IMR-90 (cell line): ENCODE measurements around the gene FAM180A. TPM values are rescaled to one million over a fixed set of nuclear protein-coding genes. Genes with fewer than 3 reads are reported as not detected.

Experiments
- ATAC-seq: fragments of 200-7000 bp; cut with Tn5 transposase; 2 replicates; pipeline ENCODE4 v1.9.1; 2020; ENCODE audit warnings: low read depth, mild to moderate bottlenecking, moderate library complexity
- BruUV-seq: library from RNA; stranded (reverse); fragments of 400-500 nt; replicated peaks from 2 replicates; lab custom pipeline; 2021; lab: Mats Ljungman, UMichigan
- CTCF ChIA-PET: fragments of 300-600 bp; formaldehyde crosslinking; extraction: SDS; loops from one replicate; lab custom pipeline; 2021; ENCODE audit warnings: antibody characterized with exemption; lab: Yijun Ruan, JAX
- POLR2A ChIA-PET: fragments of 300-600 bp; sonication (Branson Sonifier 250); formaldehyde crosslinking; loops from one replicate; lab custom pipeline; 2022; ENCODE audit warnings: antibody characterized with exemption; ENCODE audit not compliant: unreplicated experiment; lab: Charles Lee
- DNase-seq: peaks from one replicate; pipeline ENCODE4 v3.0.0; 2013
- H2AFZ ChIP-seq: replicated peaks from 2 replicates; pipeline ENCODE3; 2013; ENCODE audit warnings: low read length, mild to moderate bottlenecking; ENCODE audit not compliant: poor library complexity
- H2AK5ac ChIP-seq: 2 replicates; pipeline ENCODE4 v1.6.1; 2013; ENCODE audit warnings: low read depth, low read length, inconsistent platforms
- H2AK9ac ChIP-seq: replicated peaks from 2 replicates; pipeline ENCODE3; 2013; ENCODE audit warnings: mild to moderate bottlenecking, low read depth, low read length, moderate library complexity; ENCODE audit not compliant: poor library complexity
- H2BK120ac ChIP-seq: 2 replicates; pipeline ENCODE4 v1.6.1; 2013; ENCODE audit warnings: low read depth, low read length, inconsistent platforms
- H2BK15ac ChIP-seq: 3 replicates; pipeline ENCODE4 v1.6.1; 2013; ENCODE audit warnings: low read depth, low read length, inconsistent platforms
- H2BK20ac ChIP-seq: 2 replicates; pipeline ENCODE4 v1.6.1; 2013; ENCODE audit warnings: low read depth, mild to moderate bottlenecking, inconsistent platforms, low read length, moderate library complexity
- H2BK5ac ChIP-seq: 2 replicates; pipeline ENCODE4 v1.6.1; 2013; ENCODE audit warnings: mild to moderate bottlenecking, low read depth, low read length, inconsistent platforms; ENCODE audit not compliant: poor library complexity, severe bottlenecking
- H3K14ac ChIP-seq: replicated peaks from 2 replicates; pipeline ENCODE4 v1.6.1; 2013; ENCODE audit warnings: low read depth, low read length, inconsistent platforms
- H3K18ac ChIP-seq: 2 replicates; pipeline ENCODE4 v1.6.1; 2013; ENCODE audit warnings: low read depth, low read length, control low read depth
- H3K23ac ChIP-seq: 2 replicates; pipeline ENCODE4 v1.6.1; 2013; ENCODE audit warnings: low read depth, low read length, inconsistent platforms
- H3K27ac ChIP-seq: 2 replicates; pipeline ENCODE4 v1.5.1; 2013; ENCODE audit warnings: mild to moderate bottlenecking, control low read depth, low read length; ENCODE audit not compliant: insufficient read depth
- H3K27me3 ChIP-seq: 2 replicates; pipeline ENCODE4 v1.6.1; 2013; ENCODE audit warnings: low read length; ENCODE audit not compliant: control insufficient read depth, insufficient read depth
- H3K36me3 ChIP-seq: 2 replicates; pipeline ENCODE4 v1.6.1; 2013; ENCODE audit warnings: low read length, mixed read lengths; ENCODE audit not compliant: control insufficient read depth, insufficient read depth
- H3K4ac ChIP-seq: 2 replicates; pipeline ENCODE4 v1.6.1; 2013; ENCODE audit warnings: low read depth, low read length, inconsistent platforms
- H3K4me1 ChIP-seq: 2 replicates; pipeline ENCODE4 v1.6.1; 2013; ENCODE audit warnings: low read length, mixed read lengths; ENCODE audit not compliant: control insufficient read depth, insufficient read depth
- H3K4me2 ChIP-seq: 2 replicates; pipeline ENCODE4 v1.6.1; 2013; ENCODE audit warnings: low read depth, mild to moderate bottlenecking, control low read depth, low read length, moderate library complexity
- H3K4me3 ChIP-seq: 2 replicates; pipeline ENCODE4 v1.5.1; 2013; ENCODE audit warnings: low read depth, mild to moderate bottlenecking, control low read depth, low read length, moderate library complexity; ENCODE audit not compliant: insufficient read depth
- H3K56ac ChIP-seq: 2 replicates; pipeline ENCODE4 v1.6.1; 2013; ENCODE audit warnings: low read length, inconsistent platforms; ENCODE audit not compliant: insufficient read depth; ENCODE audit errors: extremely low read depth
- H3K79me1 ChIP-seq, 2 experiments: 2 replicates each; pipeline ENCODE4 v1.6.1; 2013; ENCODE audit warnings: low read length in 2 of 2, inconsistent platforms in 1 of 2, low read depth in 1 of 2
- H3K9ac ChIP-seq: 2 replicates; pipeline ENCODE4 v1.6.1; 2013; ENCODE audit warnings: low read depth, low read length, control low read depth
- H3K9me1 ChIP-seq: 2 replicates; pipeline ENCODE4 v1.6.1; 2013; ENCODE audit warnings: low read length, inconsistent platforms; ENCODE audit not compliant: insufficient read depth
- H3K9me3 ChIP-seq: 2 replicates; pipeline ENCODE4 v1.6.1; 2013; ENCODE audit warnings: low read length; ENCODE audit not compliant: control insufficient read depth, insufficient read depth
- H4K20me1 ChIP-seq: 2 replicates; pipeline ENCODE4 v1.6.1; 2013; ENCODE audit warnings: low read length, inconsistent platforms; ENCODE audit not compliant: insufficient read depth
- H4K5ac ChIP-seq: 2 replicates; pipeline ENCODE4 v1.6.1; 2013; ENCODE audit warnings: mild to moderate bottlenecking, low read depth, low read length, control low read depth
- H4K8ac ChIP-seq, 2 experiments: 2 replicates each; pipeline ENCODE4 v1.6.1; 2013; ENCODE audit warnings: low read depth in 2 of 2, low read length in 2 of 2, control low read depth in 1 of 2, inconsistent platforms in 1 of 2
- H4K91ac ChIP-seq: 2 replicates; pipeline ENCODE4 v1.6.1; 2013; ENCODE audit warnings: low read depth, low read length, inconsistent platforms; ENCODE audit not compliant: insufficient read depth
- BHLHE40 ChIP-seq: fragments of 150-350 bp; IDR thresholded peaks from 2 replicates; pipeline ENCODE4 v1.6.1; 2016; ENCODE audit warnings: mild to moderate bottlenecking, low read depth, low read length
- CEBPB ChIP-seq: IDR thresholded peaks from 2 replicates; pipeline ENCODE4 v1.6.1; 2012; ENCODE audit warnings: low read depth, low read length, improper control_type of control experiment
- CHD1 ChIP-seq: IDR thresholded peaks from 2 replicates; pipeline ENCODE4 v1.6.1; 2012; ENCODE audit warnings: low read depth, low read length, improper control_type of control experiment
- CTCF ChIP-seq: conservative IDR thresholded peaks from 2 replicates; pipeline ENCODE4 v1.5.1; 2012; ENCODE audit warnings: mild to moderate bottlenecking, low read depth, low read length, improper control_type of control experiment
- ELK1 ChIP-seq: fragments of 150-350 bp; IDR thresholded peaks from 2 replicates; pipeline ENCODE4 v1.6.1; 2016; ENCODE audit warnings: low read depth, mild to moderate bottlenecking, low read length, moderate library complexity, borderline replicate concordance
- FOS ChIP-seq: fragments of 150-350 bp; IDR thresholded peaks from 2 replicates; pipeline ENCODE4 v1.6.1; 2016; ENCODE audit warnings: low read depth, low read length
- MAFK ChIP-seq: IDR thresholded peaks from 2 replicates; pipeline ENCODE4 v1.6.1; 2012; ENCODE audit warnings: low read depth, low read length, improper control_type of control experiment
- MAZ ChIP-seq: IDR thresholded peaks from 2 replicates; pipeline ENCODE4 v1.6.1; 2012; ENCODE audit warnings: low read depth, mild to moderate bottlenecking, low read length, improper control_type of control experiment, moderate library complexity, borderline replicate concordance
- MXI1 ChIP-seq: IDR thresholded peaks from 2 replicates; pipeline ENCODE4 v1.6.1; 2012; ENCODE audit warnings: low read depth, mild to moderate bottlenecking, low read length, moderate library complexity, borderline replicate concordance
- NFE2L2 ChIP-seq: fragments of 150-350 bp; IDR thresholded peaks from 2 replicates; pipeline ENCODE4 v1.6.1; 2016; ENCODE audit warnings: low read depth, mild to moderate bottlenecking, low read length
- POLR2A ChIP-seq: IDR thresholded peaks from 2 replicates; pipeline ENCODE4 v1.6.1; 2012; ENCODE audit warnings: mild to moderate bottlenecking, low read depth, low read length
- RAD21 ChIP-seq: IDR thresholded peaks from 2 replicates; pipeline ENCODE4 v1.6.1; 2012; ENCODE audit warnings: low read length, improper control_type of control experiment
- RCOR1 ChIP-seq: IDR thresholded peaks from 2 replicates; pipeline ENCODE4 v1.6.1; 2012; ENCODE audit warnings: mild to moderate bottlenecking, low read length, improper control_type of control experiment; ENCODE audit not compliant: insufficient replicate concordance
- RFX5 ChIP-seq: IDR thresholded peaks from 2 replicates; pipeline ENCODE4 v1.8.0; 2012; ENCODE audit warnings: low read depth, mild to moderate bottlenecking, low read length, moderate library complexity
- SMC3 ChIP-seq: fragments of 150-350 bp; IDR thresholded peaks from 2 replicates; pipeline ENCODE4 v1.6.1; 2016; ENCODE audit warnings: low read depth, mild to moderate bottlenecking, antibody characterized with exemption, low read length, moderate library complexity
- USF2 ChIP-seq: fragments of 150-350 bp; IDR thresholded peaks from 2 replicates; pipeline ENCODE4 v1.6.1; 2017; ENCODE audit warnings: mild to moderate bottlenecking, antibody characterized with exemption, low read length, low read depth
- WGBS, 2 experiments: methylation state at CpG; one replicate each; pipeline versions ENCODE4 v1.1.5 to v1.1.7; 2013; ENCODE audit warnings: missing lambda C conversion rate in 2 of 2; ENCODE audit not compliant: insufficient read length in 1 of 2; ENCODE audit errors: extremely low coverage in 2 of 2; 5-methylcytosine and 5-hydroxymethylcytosine counted together
- dilution Hi-C: fragments of 300-500 bp; cut with HindIII; formaldehyde crosslinking; loops from one replicate; pipeline ENCODE4 v1.14.3; 2018; ENCODE audit warnings: low sequenced_read_pairs; ENCODE audit not compliant: unreplicated experiment
- in situ Hi-C: fragments of 300-500 bp; cut with MboI; formaldehyde crosslinking; loops from 3 replicates; pipeline ENCODE4 v1.14.3; 2019; ENCODE audit warnings: low sequenced_read_pairs, inconsistent platforms, mixed read lengths
- intact Hi-C: fragments of 100-400 bp; cut with micrococcal nuclease; formaldehyde crosslinking; loops from 2 replicates; pipeline ENCODE4 v1.10.0; 2022
- polyA plus RNA-seq, 3 experiments: library from polyadenylated mRNA; depleted of rRNA; stranded (reverse); fragments of >200 nt; gene quantifications; 2 replicates each; pipeline ENCODE4 v1.2.3, GENCODE V29; 2012; ENCODE audit warnings: low replicate concordance in 1 of 3
- total RNA-seq: library from RNA; depleted of rRNA; stranded (reverse); fragments of >200 nt; gene quantifications from 2 replicates; pipeline ENCODE4 v1.2.3, GENCODE V29; 2012

The FAM180A gene
- total and polyA plus RNA-seq, 2 of the 4 experiments (the other 2 are of a cell fraction) = 1.3 to 2.0 TPM

GRCh38 chr7:135683609-135684008 lies 65.0 kb downstream of the FAM180A start:
- Histone ChIP-seq H2BK15ac (no peak overlapping the region), H3K23ac (no peak overlapping the region; the same call in 1 of the 2 replicates), H3K9ac (no peak overlapping the region), H3K9me1 (peaks cover 32% of the 10 kb centered on the region), H3K79me1 (peaks cover 30 to 70% of the 10 kb centered on the region in 2 experiments), H3K18ac (no peak overlapping the region), H4K8ac (peak overlapping the region; percentile 22 to 62; a peak in 3 of 4 replicates), H4K91ac (peak overlapping the region; percentile 51), H4K20me1 (0 out of 2 replicates have a peak, but pooled peaks cover 6% of the 10 kb centered on the region), H3K4me3 (no peak overlapping the region), H2AFZ (peak overlapping the region; percentile 54), H3K27ac (no peak overlapping the region; the same call in 1 of the 2 replicates), H3K9me3 (no peaks in the 10 kb centered on the region), H3K4me1 (peaks cover 17% of the 10 kb centered on the region), H3K36me3 (peaks cover 5% of the 10 kb centered on the region), H3K14ac (peak overlapping the region; percentile 69), H2AK9ac (no peak overlapping the region), H3K4ac (peak overlapping the region; percentile 47; the same call in 1 of the 2 replicates), H2BK20ac (peak overlapping the region; percentile 48; the same call in 1 of the 2 replicates), H4K5ac (no peak overlapping the region), H3K4me2 (no peak overlapping the region), H3K27me3 (no peaks in the 10 kb centered on the region), H2AK5ac (peak overlapping the region; percentile 70), H2BK5ac (peak overlapping the region; percentile 55), H3K56ac (no peak overlapping the region), H2BK120ac (peak overlapping the region; percentile 60; the same call in 1 of the 2 replicates)
- ATAC-seq (no peak), DNase-seq (no peak)
- no TSS peak for BruUV-seq
- TF ChIP-seq RFX5 (no peak), USF2 (no peak), MAFK (no peak), POLR2A (no peak), CEBPB (no peak), CHD1 (no peak), SMC3 (no peak), RCOR1 (no peak), MXI1 (no peak), CTCF (no peak), NFE2L2 (no peak), RAD21 (no peak), BHLHE40 (no peak), FOS (no peak), ELK1 (no peak), MAZ (no peak)
- ChIA-PET POLR2A (no interaction called here), CTCF (interaction anchor here (2.2 kb wide), 1 partner anchor 10 kb away, joined by 6 read pairs; no protein-coding TSS in a partner anchor)
- intact Hi-C loops = no loop called here
- in situ Hi-C loops = no loop called here
- no CpG with 5 or more reads among the region's 3 CpGs for WGBS, 2 experiments
- dilution Hi-C loops = no loop called here
